A549 (cell line): Measurements from ENCODE around the gene ANO2.

Source experiments
- CTCF ChIP-seq: fragments of >200 bp; sonication (Bioruptor Twin); formaldehyde crosslinking; IDR thresholded peaks from 3 replicates; pipeline ENCODE4 v1.5.1; 2016
- MYC ChIP-seq: IDR thresholded peaks from 2 replicates; pipeline ENCODE4 v1.6.1; 2012; ENCODE audit warnings: mild to moderate bottlenecking, inconsistent platforms, low read length, improper control_type of control experiment, borderline replicate concordance
- POLR2A ChIP-seq: IDR thresholded peaks from 2 replicates; pipeline ENCODE4 v1.6.1; 2012; ENCODE audit warnings: mild to moderate bottlenecking, low read length
- TF ChIP-seq, protein P1 (sequence below): fragments of 450-650 bp; IDR thresholded peaks from 2 replicates; pipeline ENCODE4 v1.6.1; 2014; ENCODE audit warnings: antibody characterized with exemption

GRCh38 chr12:5746036-5746908 lies 198.8 kb downstream of the ANO2 start:
- no peak for TF ChIP-seq CTCF
- TF ChIP-seq, protein P1, sequence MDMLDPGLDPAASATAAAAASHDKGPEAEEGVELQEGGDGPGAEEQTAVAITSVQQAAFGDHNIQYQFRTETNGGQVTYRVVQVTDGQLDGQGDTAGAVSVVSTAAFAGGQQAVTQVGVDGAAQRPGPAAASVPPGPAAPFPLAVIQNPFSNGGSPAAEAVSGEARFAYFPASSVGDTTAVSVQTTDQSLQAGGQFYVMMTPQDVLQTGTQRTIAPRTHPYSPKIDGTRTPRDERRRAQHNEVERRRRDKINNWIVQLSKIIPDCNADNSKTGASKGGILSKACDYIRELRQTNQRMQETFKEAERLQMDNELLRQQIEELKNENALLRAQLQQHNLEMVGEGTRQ: no peak
- TF ChIP-seq POLR2A: no peak
- TF ChIP-seq MYC: no peak
